HG03354 (cell line): ENCODE measurements around the gene MAST4.

ENCODE experiments used
- ATAC-seq: cut with Tn5 transposase; IDR thresholded peaks from one replicate; pipeline ENCODE4 v1.9.1; 2021; ENCODE audit warnings: mild to moderate bottlenecking; ENCODE audit not compliant: unreplicated experiment, poor library complexity, severe bottlenecking

Gene MAST4

GRCh38 chr5:66642538-66642937 lies 46.3 kb downstream of the MAST4 start:
- no peak for ATAC-seq

- ATAC-seq: no peak
These were observed 47.2 kb downstream of the MAST4 start for GRCh38 chr5:66643387-66643786.

GRCh38 chr5:66644111-66644510 lies 47.9 kb downstream of the MAST4 start:
- no peak for ATAC-seq

GRCh38 chr5:66645039-66645438 lies 48.8 kb downstream of the MAST4 start:
- ATAC-seq: no peak

- ATAC-seq: no peak
These were observed 50.4 kb downstream of the MAST4 start for GRCh38 chr5:66646570-66646969.

GRCh38 chr5:66647146-66647856 lies 51.1 kb downstream of the MAST4 start:
- ATAC-seq: no peak

GRCh38 chr5:66652818-66653217 lies 56.6 kb downstream of the MAST4 start:
- ATAC-seq: no peak

GRCh38 chr5:66653325-66653724 lies 57.1 kb downstream of the MAST4 start:
- no peak for ATAC-seq

GRCh38 chr5:66655395-66656324 lies 59.5 kb downstream of the MAST4 start:
- no peak for ATAC-seq

GRCh38 chr5:66658516-66658915 lies 62.3 kb downstream of the MAST4 start:
- ATAC-seq: no peak

- no peak for ATAC-seq
These were observed 63.6 kb downstream of the MAST4 start for GRCh38 chr5:66659780-66660179.

GRCh38 chr5:66660396-66660795 lies 64.2 kb downstream of the MAST4 start:
- ATAC-seq: no peak

- no peak for ATAC-seq
These were observed 65.0 kb downstream of the MAST4 start for GRCh38 chr5:66661149-66661548.

- no peak for ATAC-seq
These were observed 70.6 kb downstream of the MAST4 start for GRCh38 chr5:66666778-66667177.

- no peak for ATAC-seq
These were observed 73.1 kb downstream of the MAST4 start for GRCh38 chr5:66669086-66669861.

GRCh38 chr5:66669862-66670195 lies 73.6 kb downstream of the MAST4 start:
- ATAC-seq: no peak

- ATAC-seq: no peak
These were observed 75.1 kb downstream of the MAST4 start for GRCh38 chr5:66671305-66671704.

GRCh38 chr5:66674802-66675201 lies 78.6 kb downstream of the MAST4 start:
- no peak for ATAC-seq

GRCh38 chr5:66675406-66675805 lies 79.2 kb downstream of the MAST4 start:
- ATAC-seq: no peak

GRCh38 chr5:66680221-66680620 lies 84.0 kb downstream of the MAST4 start:
- no peak for ATAC-seq
